Activated naive CD8-positive, alpha-beta T cell treated with anti-CD3 and anti-CD28 coated beads, Interleukin-2, amount 50 U/mL, for 24 hours (primary cell): ENCODE results near the gene FCN3.

ENCODE experiments used
- ATAC-seq: fragments of 150-1000 bp; cut with Tn5 transposase; one replicate; pipeline ENCODE4 v1.10.0; 2021
- DNase-seq: peaks from one replicate; pipeline ENCODE4 v3.0.0; 2021
- H3K27ac Mint-ChIP-seq: one replicate; pipeline ENCODE4 v1.8.0; 2021; ENCODE audit warnings: mild to moderate bottlenecking, mixed read lengths
- H3K27me3 Mint-ChIP-seq: one replicate; pipeline ENCODE4 v1.8.0; 2021; ENCODE audit warnings: mixed read lengths
- H3K36me3 Mint-ChIP-seq: one replicate; pipeline ENCODE4 v1.8.0; 2021; ENCODE audit warnings: low read depth, mixed read lengths
- H3K4me1 Mint-ChIP-seq: one replicate; pipeline ENCODE4 v1.8.0; 2021; ENCODE audit warnings: mixed read lengths
- H3K4me3 Mint-ChIP-seq: one replicate; pipeline ENCODE4 v1.8.0; 2021; ENCODE audit warnings: mild to moderate bottlenecking, moderate library complexity, mixed read lengths
- H3K9me3 Mint-ChIP-seq: one replicate; pipeline ENCODE4 v1.8.0; 2021; ENCODE audit warnings: mixed read lengths

Gene FCN3

GRCh38 chr1:27360159-27361043 lies 14.2 kb downstream of the FCN3 start:
- peak overlapping the region; percentile 68 for H3K4me3 Mint-ChIP-seq

GRCh38 chr1:27359822-27360158 lies 14.8 kb downstream of the FCN3 start:
- Mint-ChIP-seq H3K27me3 (peaks cover 6% of the 10 kb centered on the region), H3K4me3 (peak overlapping the region; percentile 68), H3K36me3 (no peaks in the 10 kb centered on the region), H3K9me3 (no peaks in the 10 kb centered on the region), H3K27ac (no peak overlapping the region), H3K4me1 (peaks cover 53% of the 10 kb centered on the region)
- ATAC-seq (no peak), DNase-seq (no peak)

More at GRCh38 chr1:27360159-27361043, 14.2 kb downstream of the FCN3 start:
- Mint-ChIP-seq H3K27ac (no peak overlapping the region), H3K9me3 (no peaks in the 10 kb centered on the region), H3K36me3 (no peaks in the 10 kb centered on the region), H3K4me1 (peaks cover 56% of the 10 kb centered on the region), H3K27me3 (peaks cover 6% of the 10 kb centered on the region)
- ATAC-seq (no peak), DNase-seq (peak; percentile 35)

GRCh38 chr1:27358928-27359313 lies 15.7 kb downstream of the FCN3 start:
- peaks cover 46% of the 10 kb centered on the region for H3K4me1 Mint-ChIP-seq
- H3K4me3 Mint-ChIP-seq = no peak overlapping the region
- ATAC-seq = no peak
- H3K27me3 Mint-ChIP-seq = peaks cover 6% of the 10 kb centered on the region
- DNase-seq = no peak
- H3K27ac Mint-ChIP-seq = no peak overlapping the region
- no peaks in the 10 kb centered on the region for H3K36me3 Mint-ChIP-seq
- no peaks in the 10 kb centered on the region for H3K9me3 Mint-ChIP-seq

GRCh38 chr1:27358038-27358927 lies 16.3 kb downstream of the FCN3 start:
- DNase-seq = no peak
- Mint-ChIP-seq H3K4me3 (peak overlapping the region; percentile 67), H3K9me3 (no peaks in the 10 kb centered on the region), H3K27ac (no peak overlapping the region), H3K27me3 (peaks cover 6% of the 10 kb centered on the region), H3K36me3 (no peaks in the 10 kb centered on the region), H3K4me1 (peaks cover 46% of the 10 kb centered on the region)
- no peak for ATAC-seq

- ATAC-seq (peak; percentile 48), DNase-seq (peak; percentile 85)
- no peaks in the 10 kb centered on the region for H3K36me3 Mint-ChIP-seq
- peak overlapping the region; percentile 67 for H3K4me3 Mint-ChIP-seq
- H3K9me3 Mint-ChIP-seq = no peaks in the 10 kb centered on the region
- H3K27me3 Mint-ChIP-seq = peaks cover 6% of the 10 kb centered on the region
- H3K4me1 Mint-ChIP-seq = peaks cover 46% of the 10 kb centered on the region
- H3K27ac Mint-ChIP-seq = peak overlapping the region; percentile 73
These were observed 17.2 kb downstream of the FCN3 start for GRCh38 chr1:27357281-27358037.

GRCh38 chr1:27356619-27357280 lies 17.9 kb downstream of the FCN3 start:
- ATAC-seq (peak; percentile 75), DNase-seq (peak; percentile 61)
- peak overlapping the region; percentile 67 for H3K4me3 Mint-ChIP-seq
- peaks cover 46% of the 10 kb centered on the region for H3K4me1 Mint-ChIP-seq
- peak overlapping the region; percentile 73 for H3K27ac Mint-ChIP-seq
- no peaks in the 10 kb centered on the region for H3K36me3 Mint-ChIP-seq
- H3K27me3 Mint-ChIP-seq = peaks cover 6% of the 10 kb centered on the region
- no peaks in the 10 kb centered on the region for H3K9me3 Mint-ChIP-seq

- DNase-seq (no peak), ATAC-seq (no peak)
- peak overlapping the region; percentile 67 for H3K4me3 Mint-ChIP-seq
- no peak overlapping the region for H3K27ac Mint-ChIP-seq
- peaks cover 46% of the 10 kb centered on the region for H3K4me1 Mint-ChIP-seq
- H3K36me3 Mint-ChIP-seq = no peaks in the 10 kb centered on the region
- no peaks in the 10 kb centered on the region for H3K9me3 Mint-ChIP-seq
- H3K27me3 Mint-ChIP-seq = peaks cover 6% of the 10 kb centered on the region
These were observed 18.4 kb downstream of the FCN3 start for GRCh38 chr1:27356277-27356618.

- no peak for DNase-seq
- peaks cover 46% of the 10 kb centered on the region for H3K4me1 Mint-ChIP-seq
- H3K27ac Mint-ChIP-seq = no peak overlapping the region
- H3K27me3 Mint-ChIP-seq = peaks cover 6% of the 10 kb centered on the region
- no peaks in the 10 kb centered on the region for H3K9me3 Mint-ChIP-seq
- ATAC-seq = no peak
- H3K4me3 Mint-ChIP-seq = peak overlapping the region; percentile 0
- H3K36me3 Mint-ChIP-seq = no peaks in the 10 kb centered on the region
These were observed 18.9 kb downstream of the FCN3 start for GRCh38 chr1:27355683-27356082.

- Mint-ChIP-seq H3K4me1 (peaks cover 30% of the 10 kb centered on the region), H3K4me3 (no peak overlapping the region), H3K27me3 (no peaks in the 10 kb centered on the region), H3K9me3 (no peaks in the 10 kb centered on the region), H3K27ac (no peak overlapping the region), H3K36me3 (no peaks in the 10 kb centered on the region)
- no peak for DNase-seq
- ATAC-seq = no peak
These were observed 21.0 kb downstream of the FCN3 start for GRCh38 chr1:27353629-27354028.

- Mint-ChIP-seq H3K27ac (no peak overlapping the region), H3K4me1 (peaks cover 29% of the 10 kb centered on the region), H3K4me3 (no peak overlapping the region), H3K9me3 (no peaks in the 10 kb centered on the region), H3K27me3 (no peaks in the 10 kb centered on the region), H3K36me3 (no peaks in the 10 kb centered on the region)
- ATAC-seq = no peak
- DNase-seq = no peak
These were observed 21.5 kb downstream of the FCN3 start for GRCh38 chr1:27353166-27353565.

- DNase-seq (no peak), ATAC-seq (no peak)
- Mint-ChIP-seq H3K27ac (no peak overlapping the region), H3K4me3 (no peak overlapping the region), H3K36me3 (peaks cover 2% of the 10 kb centered on the region), H3K9me3 (no peaks in the 10 kb centered on the region), H3K27me3 (no peaks in the 10 kb centered on the region), H3K4me1 (peaks cover 19% of the 10 kb centered on the region)
These were observed 23.0 kb downstream of the FCN3 start for GRCh38 chr1:27351541-27352107.

GRCh38 chr1:27350663-27351540 lies 23.7 kb downstream of the FCN3 start:
- H3K9me3 Mint-ChIP-seq = no peaks in the 10 kb centered on the region
- peaks cover 11% of the 10 kb centered on the region for H3K4me1 Mint-ChIP-seq
- H3K27me3 Mint-ChIP-seq = no peaks in the 10 kb centered on the region
- no peak overlapping the region for H3K4me3 Mint-ChIP-seq
- no peak for DNase-seq
- no peak for ATAC-seq
- H3K36me3 Mint-ChIP-seq = peaks cover 5% of the 10 kb centered on the region
- no peak overlapping the region for H3K27ac Mint-ChIP-seq
